Measurements from ENCODE around the gene CD68. TPM values are rescaled to one million over a fixed set of nuclear protein-coding genes. Genes with fewer than 3 reads are reported as not detected.

The CD68 gene
- total RNA-seq, 4 donors from 2014 or later: 3.8 to 102 (median 35.1) TPM

DNA sequence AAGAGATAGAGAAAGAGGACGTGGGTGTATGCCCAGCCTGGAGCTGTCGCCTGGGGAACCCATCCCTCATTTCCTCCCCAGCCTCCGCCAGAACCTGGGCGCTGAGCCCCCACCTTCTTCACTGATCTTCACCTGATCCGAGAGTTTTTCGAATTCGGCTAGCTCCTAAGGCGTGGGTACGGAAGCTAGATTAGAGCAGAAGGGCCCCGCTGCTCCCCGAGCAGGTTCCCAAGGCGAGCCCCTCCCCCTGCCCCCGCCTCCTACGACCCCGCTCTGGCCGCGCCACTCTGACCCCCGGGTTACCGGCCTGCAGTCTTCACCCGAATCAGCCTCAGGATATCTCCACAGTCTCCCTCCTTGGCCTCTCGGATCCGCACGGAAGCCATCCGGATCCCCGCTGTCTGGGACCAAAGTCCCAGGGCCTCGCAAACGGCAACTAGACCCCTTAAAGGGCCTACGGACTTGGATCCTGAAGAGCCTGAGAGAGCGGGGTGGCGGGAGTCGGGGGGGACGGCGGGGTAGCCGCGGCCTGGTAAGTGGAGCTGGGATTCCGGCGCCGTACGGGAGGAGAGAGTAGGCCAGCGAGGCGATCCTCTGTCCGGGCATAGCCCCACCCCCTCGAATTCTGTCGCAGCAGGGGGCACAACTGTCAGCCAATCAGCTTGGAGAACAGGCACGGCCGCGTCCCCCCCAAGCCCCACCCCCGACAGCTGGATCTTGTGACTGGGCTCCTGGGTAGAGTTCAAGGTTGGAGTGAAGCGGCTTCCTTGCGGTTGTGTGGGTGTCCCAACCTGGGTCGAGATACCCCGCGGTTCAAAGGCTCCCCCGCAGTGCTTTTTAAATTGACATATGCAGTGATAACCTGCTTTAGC is 48.0 kb downstream of the CD68 start, which contains the start of gene SAT2:
Gene SAT2, minus strand, starts transcription at position 572 of the 872 bp plus-strand sequence. Its CDS starts 186 bp downstream, at position 386.
- DNase-seq: peak; percentile 95
- intact Hi-C loops (cut with DNase I; ENCODE audit: low total_unique reads) (no loop called here), in situ Hi-C loops (cut with MboI; ENCODE audit: low pct_ligation_motif_present in 1 of 4, low pct_unique_long_range_greater_than_20kb in 1 of 4, low sequenced_read_pairs in 3 of 4) (no loop called here)
- Histone ChIP-seq H3K27me3 (no peaks in the 10 kb centered on the region), H3K36me3 (no peaks in the 10 kb centered on the region), H3K4me3 (peak within 1 kb of the TSS; percentile 70 to 88 (median 82)), H3K9me3 (no peaks in the 10 kb centered on the region), H3K27ac (peak within 1 kb of the TSS; percentile 91 to 96 (median 93)), H3K4me1 (peaks cover 12 to 16% (median 15%) of the 10 kb centered on the region in 4 donors)
- peak; percentile 75 to 90 (median 86) for TF ChIP-seq POLR2AphosphoS5 (IDR thresholded peaks at IDR 0.05)
- peak; percentile 86 for TF ChIP-seq POLR2A (IDR thresholded peaks at IDR 0.05)
- no peak for TF ChIP-seq EP300 (IDR thresholded peaks at IDR 0.05; ENCODE audit: low read depth)
- 0% methylated on average over 41 of the region's 54 CpGs; no CpG with 5 or more reads in 1 of the 2 donors for WGBS, 2 donors (ENCODE audit: low coverage in 1 of 2)

DNA sequence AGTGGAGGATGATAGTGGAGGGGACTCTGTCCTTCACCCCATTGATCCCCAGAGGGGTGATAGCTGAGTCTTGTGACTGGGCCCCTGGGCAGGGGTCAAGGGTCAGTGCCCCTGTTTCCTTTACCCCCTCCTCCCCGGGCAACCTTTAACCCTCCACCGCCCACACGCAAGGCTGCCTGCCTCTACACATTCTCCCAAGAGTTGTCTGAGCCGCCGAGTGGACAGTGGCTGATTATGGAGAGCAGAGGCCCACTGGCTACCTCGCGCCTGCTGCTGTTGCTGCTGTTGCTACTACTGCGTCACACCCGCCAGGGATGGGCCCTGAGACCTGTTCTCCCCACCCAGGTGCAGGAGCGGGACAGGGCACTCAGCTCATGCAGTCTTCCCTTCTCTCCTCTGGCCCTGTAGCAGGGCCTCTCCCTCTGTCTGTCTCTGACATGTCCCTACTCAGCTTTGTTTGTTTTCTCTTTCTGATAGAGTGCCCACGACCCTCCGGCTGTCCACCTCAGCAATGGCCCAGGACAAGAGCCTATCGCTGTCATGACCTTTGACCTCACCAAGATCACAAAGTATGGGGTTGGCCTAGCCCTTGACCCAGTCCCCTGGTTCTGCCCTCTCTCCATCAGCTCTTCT is 50.6 kb downstream of the CD68 start, which contains the start of gene SHBG:
Gene SHBG, plus strand, starts transcription at position 197 of the 633 bp plus-strand sequence. Its CDS starts 38 bp downstream, at position 235.
- no peak within 1 kb of the TSS for H3K27ac ChIP-seq
- intact Hi-C loops (cut with DNase I; ENCODE audit: low total_unique reads): loop anchor here (5.0 kb wide), 1 partner anchor 57 kb away; the partner anchor contains the start of genes TP53 and WRAP53

More for the DNA sequence above, 50.6 kb downstream of the CD68 start, which contains the start of gene SHBG:
- WGBS, 2 donors (ENCODE audit: low coverage in 1 of 2): 78 to 85% methylated on average over 3 to 13 of the region's 13 CpGs
- DNase-seq: no peak
- TF ChIP-seq POLR2A (IDR thresholded peaks at IDR 0.05) (no peak), EP300 (IDR thresholded peaks at IDR 0.05; ENCODE audit: low read depth) (no peak), POLR2AphosphoS5 (IDR thresholded peaks at IDR 0.05) (no peak)
- TF ChIP-seq, protein P1, sequence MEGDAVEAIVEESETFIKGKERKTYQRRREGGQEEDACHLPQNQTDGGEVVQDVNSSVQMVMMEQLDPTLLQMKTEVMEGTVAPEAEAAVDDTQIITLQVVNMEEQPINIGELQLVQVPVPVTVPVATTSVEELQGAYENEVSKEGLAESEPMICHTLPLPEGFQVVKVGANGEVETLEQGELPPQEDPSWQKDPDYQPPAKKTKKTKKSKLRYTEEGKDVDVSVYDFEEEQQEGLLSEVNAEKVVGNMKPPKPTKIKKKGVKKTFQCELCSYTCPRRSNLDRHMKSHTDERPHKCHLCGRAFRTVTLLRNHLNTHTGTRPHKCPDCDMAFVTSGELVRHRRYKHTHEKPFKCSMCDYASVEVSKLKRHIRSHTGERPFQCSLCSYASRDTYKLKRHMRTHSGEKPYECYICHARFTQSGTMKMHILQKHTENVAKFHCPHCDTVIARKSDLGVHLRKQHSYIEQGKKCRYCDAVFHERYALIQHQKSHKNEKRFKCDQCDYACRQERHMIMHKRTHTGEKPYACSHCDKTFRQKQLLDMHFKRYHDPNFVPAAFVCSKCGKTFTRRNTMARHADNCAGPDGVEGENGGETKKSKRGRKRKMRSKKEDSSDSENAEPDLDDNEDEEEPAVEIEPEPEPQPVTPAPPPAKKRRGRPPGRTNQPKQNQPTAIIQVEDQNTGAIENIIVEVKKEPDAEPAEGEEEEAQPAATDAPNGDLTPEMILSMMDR (IDR thresholded peaks at IDR 0.05): no peak
- peaks cover 12 to 16% (median 15%) of the 10 kb centered on the region in 4 donors for H3K4me1 ChIP-seq
- H3K4me3 ChIP-seq: no peak within 1 kb of the TSS
- no peaks in the 10 kb centered on the region for H3K9me3 ChIP-seq
- H3K27me3 ChIP-seq: no peaks in the 10 kb centered on the region
- no peaks in the 10 kb centered on the region for H3K36me3 ChIP-seq
- in situ Hi-C loops (cut with MboI; ENCODE audit: low pct_ligation_motif_present in 1 of 4, low pct_unique_long_range_greater_than_20kb in 1 of 4, low sequenced_read_pairs in 3 of 4): loop anchor here in 2 of 4 donors (5.0 to 10.0 kb wide), 2 partner anchors 55 to 57 kb away; partner anchors contain the start of genes TP53 (in 2 of the 2) and WRAP53 (in 2 of the 2)

Small RNAs within 50 kb of the gene (small RNA-seq; reads per million reads assigned to genes)
- gene CD68: 0 reads per million in 4 donors
- 0 reads per million in 4 donors for gene RF00019
- gene SNORA48: 0 reads per million in 4 donors
- 0 reads per million in 4 donors for gene SNORD10

Other genes with a start within 250 kb of the CD68 start
- gene ACAP1, start 243.1 kb upstream of the CD68 start, total RNA-seq: 10 to 100 TPM in 2 of 4 donors, 1 to 10 TPM in 2; 4.8 to 21.0 (median 10.0) TPM
- 10 to 100 TPM in 1 of 4 donors, 1 to 10 TPM in 3; 1.2 to 10.8 (median 7.8) TPM for gene KCTD11, start 227.5 kb upstream of the CD68 start, total RNA-seq
- not detected for gene TMEM95, start 224.5 kb upstream of the CD68 start, total RNA-seq
- gene TNK1, start 198.5 kb upstream of the CD68 start, total RNA-seq: 100 to 1,000 TPM in 1 of 4 donors, 10 to 100 TPM in 3; 38.9 to 110 (median 53.2) TPM
- gene PLSCR3, start 185.1 kb upstream of the CD68 start, total RNA-seq: 10 to 100 TPM; 13.2 to 32.4 (median 18.4) TPM
- 100 to 1,000 TPM in 2 of 4 donors, 10 to 100 TPM in 1, 1 to 10 TPM in 1; 10.0 to 129 (median 85.6) TPM for gene TMEM256, start 175.5 kb upstream of the CD68 start, total RNA-seq
- gene NLGN2, start 171.8 kb upstream of the CD68 start, total RNA-seq: 10 to 100 TPM in 1 of 4 donors, 1 to 10 TPM in 3; 2.2 to 12.3 (median 3.9) TPM
- not detected for gene SPEM1, start 159.3 kb upstream of the CD68 start, total RNA-seq
- not detected for gene SPEM2, start 154.0 kb upstream of the CD68 start, total RNA-seq
- not detected for gene SPEM3, start 150.8 kb upstream of the CD68 start, total RNA-seq
- 10 to 100 TPM in 3 of 4 donors, 1 to 10 TPM in 1; 8.8 to 26.1 (median 16.3) TPM for gene TMEM102, start 144.2 kb upstream of the CD68 start, total RNA-seq
- 1 to 10 TPM in 3 of 4 donors, not detected in 1; 1.6 to 2.4 (median 1.9) TPM for gene FGF11, start 140.1 kb upstream of the CD68 start, total RNA-seq
- 10 to 100 TPM in 1 of 4 donors, 1 to 10 TPM in 2, not detected in 1; 5.8 to 10.3 (median 8.9) TPM for gene CHRNB1, start 134.6 kb upstream of the CD68 start, total RNA-seq
- 10 to 100 TPM; 18.3 to 48.6 (median 23.2) TPM for gene ZBTB4, start 100.0 kb upstream of the CD68 start, total RNA-seq
- gene SLC35G6, start 98.2 kb upstream of the CD68 start, total RNA-seq: not detected
- gene POLR2A, start 95.3 kb upstream of the CD68 start, total RNA-seq: 100 to 1,000 TPM in 3 of 4 donors, 10 to 100 TPM in 1; 91.3 to 321 (median 127) TPM
- 10 to 100 TPM; 20.8 to 53.1 (median 31.5) TPM for gene TNFSF12, start 30.6 kb upstream of the CD68 start, total RNA-seq
- gene TNFSF13, start 20.9 kb upstream of the CD68 start, total RNA-seq: 10 to 100 TPM; 19.7 to 94.3 (median 59.8) TPM
- gene SENP3, start 17.7 kb upstream of the CD68 start, total RNA-seq: 100 to 1,000 TPM in 1 of 4 donors, 10 to 100 TPM in 3; 37.0 to 159 (median 45.2) TPM
- gene MPDU1, start 4.2 kb downstream of the CD68 start, total RNA-seq: 100 to 1,000 TPM in 3 of 4 donors, 10 to 100 TPM in 1; 97.9 to 312 (median 157) TPM
- gene SOX15, start 10.5 kb downstream of the CD68 start, total RNA-seq: 1 to 10 TPM in 2 of 4 donors, not detected in 2; 2.3 to 4.3 TPM
- 10 to 100 TPM; 11.7 to 25.4 (median 22.4) TPM for gene FXR2, start 35.3 kb downstream of the CD68 start, total RNA-seq
- gene SAT2, start 48.2 kb downstream of the CD68 start, total RNA-seq: 100 to 1,000 TPM in 1 of 4 donors, 10 to 100 TPM in 3; 21.7 to 106 (median 67.7) TPM
- gene SHBG, start 50.5 kb downstream of the CD68 start, total RNA-seq: under 1 TPM in 2 of 4 donors, not detected in 2; 0.32 to 0.41 TPM
- gene ATP1B2, start 71.3 kb downstream of the CD68 start, total RNA-seq: 10 to 100 TPM in 1 of 4 donors, 1 to 10 TPM in 1, under 1 TPM in 2; 0.40 to 20.6 (median 2.3) TPM
- 10 to 100 TPM; 27.9 to 49.7 (median 31.7) TPM for gene TP53, start 107.9 kb downstream of the CD68 start, total RNA-seq
- gene WRAP53, start 108.8 kb downstream of the CD68 start, total RNA-seq: 10 to 100 TPM in 1 of 4 donors, 1 to 10 TPM in 3; 3.7 to 33.0 (median 6.0) TPM
- gene EFNB3, start 125.6 kb downstream of the CD68 start, total RNA-seq: under 1 TPM in 2 of 4 donors, not detected in 2; 0.32 to 0.41 TPM
- gene DNAH2, start 138.1 kb downstream of the CD68 start, total RNA-seq: under 1 TPM; under 0.01 to 0.55 (median 0.18) TPM